ENCODE measurements around the gene APOB. TPM values are rescaled to one million over a fixed set of nuclear protein-coding genes. Genes with fewer than 3 reads are reported as not detected.
A peak's percentile ranks its signal among the peaks of the same experiment; 100 is the strongest.

Gene APOB
- total and polyA plus RNA-seq, 2 of the 13 experiments (the other 11 are each of a cell fraction or from before 2014, with no cell fraction given) = 1,569 to 2,515 TPM

- TF ChIP-seq RNF219 (CRISPR knock-in tag; IDR thresholded peaks at IDR 0.05) = 0 out of 2 replicates have a peak, but pooled peaks have one; percentile 56
- TF ChIP-seq KDM2A (CRISPR knock-in tag; IDR thresholded peaks at IDR 0.05; ENCODE audit: borderline replicate concordance, low read depth) = peak; percentile 22; the same call in 1 of the 2 replicates
- peak; percentile 58; the same call in 1 of the 2 replicates for TF ChIP-seq MLLT10 (CRISPR knock-in tag; IDR thresholded peaks at IDR 0.05)
- TF ChIP-seq RAD21 (CRISPR knock-in tag; IDR thresholded peaks at IDR 0.05) = no peak; the same call in 1 of the 2 replicates
- no peak; the same call in 1 of the 2 replicates for TF ChIP-seq NAIF1 (CRISPR knock-in tag; IDR thresholded peaks at IDR 0.05; ENCODE audit: borderline replicate concordance)
- no peak for TF ChIP-seq HNF4G (IDR thresholded peaks at IDR 0.05; ENCODE audit: borderline replicate concordance, low read depth, low read length)
- no peak for TF ChIP-seq HNF4G (CRISPR knock-in tag; IDR thresholded peaks at IDR 0.05; ENCODE audit: borderline replicate concordance, low read depth)
- no peak for TF ChIP-seq DMTF1 (CRISPR knock-in tag; IDR thresholded peaks at IDR 0.05)
- no peak for TF ChIP-seq PBX2 (CRISPR knock-in tag; IDR thresholded peaks at IDR 0.05)
- peak; percentile 44; the same call in 1 of the 2 replicates for TF ChIP-seq SRY (CRISPR knock-in tag; IDR thresholded peaks at IDR 0.05)
- peak; percentile 53; the same call in 1 of the 2 replicates for TF ChIP-seq MED13 (CRISPR knock-in tag; IDR thresholded peaks at IDR 0.05)
- 0 out of 2 replicates have a peak, but pooled peaks have one; percentile 43 for TF ChIP-seq HOXD1 (CRISPR knock-in tag; IDR thresholded peaks at IDR 0.05)
- TF ChIP-seq MYPOP (CRISPR knock-in tag; IDR thresholded peaks at IDR 0.05) = peak; percentile 14; the same call in 1 of the 2 replicates
- no peak for TF ChIP-seq HES4 (CRISPR knock-in tag; IDR thresholded peaks at IDR 0.05; ENCODE audit: borderline replicate concordance)
- no peak for TF ChIP-seq FOSL2 (CRISPR knock-in tag; IDR thresholded peaks at IDR 0.05)
- peak; percentile 36 for TF ChIP-seq MED8 (CRISPR knock-in tag; IDR thresholded peaks at IDR 0.05; ENCODE audit: insufficient replicate concordance)
- TF ChIP-seq ZUFSP (CRISPR knock-in tag; IDR thresholded peaks at IDR 0.05; ENCODE audit: borderline replicate concordance) = no peak
- peak; percentile 56; the same call in 1 of the 2 replicates for TF ChIP-seq NKX3-1 (CRISPR knock-in tag; IDR thresholded peaks at IDR 0.05)
- peak; percentile 72; the same call in 1 of the 2 replicates for TF ChIP-seq ZNF615 (CRISPR knock-in tag; IDR thresholded peaks at IDR 0.05; ENCODE audit: borderline replicate concordance)
These were observed 3.1 kb downstream of the APOB start (continued) for GRCh38 chr2:21040468-21041377.

All from HepG2 (cell line).